AG10803 (cell line): ENCODE data around the gene BBX.

ENCODE experiments used
- DNase-seq: peaks from one replicate; pipeline ENCODE4 v3.0.0; 2010; ENCODE audit warnings: low read depth
- H3K4me3 ChIP-seq: 2 replicates; pipeline ENCODE4 v1.5.1; 2011; ENCODE audit warnings: mild to moderate bottlenecking, low read length, control low read depth
- TF ChIP-seq, protein P1 (sequence below): conservative IDR thresholded peaks from 2 replicates; pipeline ENCODE4 v1.5.1; 2011; ENCODE audit warnings: mild to moderate bottlenecking, low read length, control low read depth, inconsistent platforms

Gene BBX

DNA sequence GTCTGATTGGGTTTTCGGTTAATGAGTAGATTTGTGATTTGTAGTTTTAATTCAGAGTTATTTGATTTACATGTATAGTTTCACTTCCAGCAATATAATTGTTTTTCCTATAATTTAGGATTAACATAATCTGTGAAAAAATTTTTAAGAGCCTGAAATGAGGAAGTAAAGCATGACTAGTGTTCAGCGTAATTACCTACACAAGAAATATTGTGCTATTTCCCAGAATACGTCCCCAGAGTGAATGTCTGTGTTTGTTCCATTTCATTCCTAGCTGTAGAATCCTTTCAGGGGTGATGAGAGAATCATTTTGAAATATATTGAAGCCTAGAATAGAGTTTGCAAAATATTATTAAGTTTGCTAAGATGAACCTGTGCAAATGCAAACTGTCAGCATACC is 247.1 kb downstream of the BBX start:
- no peak for DNase-seq
- TF ChIP-seq, protein P1, sequence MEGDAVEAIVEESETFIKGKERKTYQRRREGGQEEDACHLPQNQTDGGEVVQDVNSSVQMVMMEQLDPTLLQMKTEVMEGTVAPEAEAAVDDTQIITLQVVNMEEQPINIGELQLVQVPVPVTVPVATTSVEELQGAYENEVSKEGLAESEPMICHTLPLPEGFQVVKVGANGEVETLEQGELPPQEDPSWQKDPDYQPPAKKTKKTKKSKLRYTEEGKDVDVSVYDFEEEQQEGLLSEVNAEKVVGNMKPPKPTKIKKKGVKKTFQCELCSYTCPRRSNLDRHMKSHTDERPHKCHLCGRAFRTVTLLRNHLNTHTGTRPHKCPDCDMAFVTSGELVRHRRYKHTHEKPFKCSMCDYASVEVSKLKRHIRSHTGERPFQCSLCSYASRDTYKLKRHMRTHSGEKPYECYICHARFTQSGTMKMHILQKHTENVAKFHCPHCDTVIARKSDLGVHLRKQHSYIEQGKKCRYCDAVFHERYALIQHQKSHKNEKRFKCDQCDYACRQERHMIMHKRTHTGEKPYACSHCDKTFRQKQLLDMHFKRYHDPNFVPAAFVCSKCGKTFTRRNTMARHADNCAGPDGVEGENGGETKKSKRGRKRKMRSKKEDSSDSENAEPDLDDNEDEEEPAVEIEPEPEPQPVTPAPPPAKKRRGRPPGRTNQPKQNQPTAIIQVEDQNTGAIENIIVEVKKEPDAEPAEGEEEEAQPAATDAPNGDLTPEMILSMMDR = no peak
- no peak overlapping the region for H3K4me3 ChIP-seq

DNA sequence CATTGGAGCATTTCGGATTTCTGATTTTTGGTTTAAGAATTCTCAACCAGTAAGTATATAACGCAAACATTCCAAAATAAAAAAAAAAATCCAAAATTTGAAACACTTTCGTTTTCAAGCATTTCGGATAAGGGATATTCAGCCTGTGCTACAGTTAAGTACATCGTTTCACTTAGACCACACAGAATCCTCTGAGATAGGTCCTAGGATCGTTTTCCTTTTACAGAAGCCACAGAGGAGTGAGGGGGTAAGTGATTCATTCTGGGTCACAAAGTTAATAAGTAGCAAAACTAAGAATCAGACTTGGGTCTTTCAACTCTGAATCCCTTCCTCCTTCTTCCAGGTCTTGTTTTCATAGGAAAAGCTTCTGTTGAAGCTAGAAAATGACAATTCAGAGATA is 249.3 kb downstream of the BBX start:
- no peak for DNase-seq
- no peak overlapping the region for H3K4me3 ChIP-seq
- TF ChIP-seq, protein P1 = no peak

DNA sequence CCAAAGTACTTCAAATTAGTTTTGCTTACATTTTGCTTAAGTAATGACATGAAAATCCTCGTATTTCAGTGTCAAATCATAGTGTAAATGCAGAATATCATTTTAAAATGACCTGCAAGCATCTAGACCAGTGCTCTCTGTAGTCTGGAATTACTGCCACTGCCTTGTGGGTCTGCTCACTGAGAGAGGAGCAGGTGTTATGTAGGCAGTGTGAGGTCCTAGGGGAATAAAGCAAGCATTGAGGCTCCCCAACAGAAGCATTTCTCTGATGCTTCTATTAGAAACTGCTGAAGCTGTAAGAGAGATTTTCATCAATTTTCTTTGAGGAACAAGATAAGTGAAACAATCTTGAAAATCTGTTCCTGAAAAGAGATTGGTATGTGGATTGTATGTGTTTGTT is 253.2 kb downstream of the BBX start:
- TF ChIP-seq, protein P1 = no peak
- H3K4me3 ChIP-seq = no peak overlapping the region
- no peak for DNase-seq

DNA sequence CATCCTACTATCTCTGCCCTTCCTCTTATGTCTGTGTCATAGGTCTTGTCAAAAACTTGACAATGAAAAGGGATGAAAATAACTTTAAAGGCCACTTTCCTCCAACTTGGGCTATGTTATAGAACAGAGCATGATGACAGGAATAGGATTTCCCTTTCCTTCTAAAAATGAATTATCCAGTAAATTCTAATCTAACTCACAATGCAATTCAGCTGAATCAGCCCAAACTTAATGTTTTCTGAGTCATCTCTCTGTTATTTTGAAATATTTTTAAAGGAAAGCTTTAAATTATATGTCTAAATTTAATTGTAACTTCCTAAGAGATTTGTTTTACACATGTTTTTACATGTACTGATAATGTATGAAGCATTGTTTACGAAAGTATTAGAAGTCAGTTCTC is 258.5 kb downstream of the BBX start:
- H3K4me3 ChIP-seq = no peak overlapping the region
- DNase-seq = no peak
- TF ChIP-seq, protein P1 = no peak

DNA sequence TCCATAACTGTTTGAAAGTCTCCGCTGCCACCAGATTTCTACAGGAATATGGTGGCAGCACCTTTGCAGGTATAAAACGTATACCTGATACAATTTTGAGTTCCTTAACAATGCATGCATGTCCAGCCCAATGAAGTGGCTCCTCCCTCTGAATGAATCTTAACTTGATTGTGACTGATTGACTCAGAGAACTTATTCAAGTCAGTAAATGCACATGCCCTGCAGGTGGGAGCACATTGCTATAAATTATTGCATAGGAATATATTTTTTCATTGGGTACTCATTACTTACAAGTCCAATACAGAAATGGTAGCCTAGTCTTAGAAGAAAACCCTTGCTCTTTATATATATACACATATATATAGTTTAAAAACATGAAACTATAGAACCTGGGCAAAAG is 259.3 kb downstream of the BBX start:
- TF ChIP-seq, protein P1 = no peak
- H3K4me3 ChIP-seq = no peak overlapping the region

GRCh38 chr3:107790612-107791011 is 267.9 kb downstream of the BBX start:
- no peak overlapping the region for H3K4me3 ChIP-seq
- TF ChIP-seq, protein P1 = no peak
- no peak for DNase-seq

More for the DNA sequence above, 259.3 kb downstream of the BBX start:
- no peak for DNase-seq

GRCh38 chr3:107791027-107791426 is 268.3 kb downstream of the BBX start:
- TF ChIP-seq, protein P1 = no peak
- DNase-seq = no peak
- no peak overlapping the region for H3K4me3 ChIP-seq
